Chondrocyte (in vitro differentiated cells): Measurements from ENCODE around the gene PAX2. TPM values are rescaled to one million over a fixed set of nuclear protein-coding genes. Genes with fewer than 3 reads are reported as not detected.

Experiments used
- DNase-seq: peaks from one replicate; pipeline ENCODE4 v3.0.0; 2021; ENCODE audit warnings: mixed read lengths, low spot score
- H3K27ac Mint-ChIP-seq: one replicate; pipeline ENCODE4 v1.8.0; 2021; ENCODE audit warnings: mild to moderate bottlenecking, moderate library complexity, mixed read lengths; ENCODE audit not compliant: unreplicated experiment
- H3K27me3 Mint-ChIP-seq: 2 replicates; pipeline ENCODE4 v1.8.0; 2021; ENCODE audit warnings: low read depth, mixed read lengths
- H3K36me3 Mint-ChIP-seq: 2 replicates; pipeline ENCODE4 v1.8.0; 2021; ENCODE audit warnings: low read depth, mixed read lengths
- H3K4me1 Mint-ChIP-seq: 2 replicates; pipeline ENCODE4 v1.8.0; 2021; ENCODE audit warnings: low read depth, mild to moderate bottlenecking, mixed read lengths
- H3K4me3 Mint-ChIP-seq: one replicate; pipeline ENCODE4 v1.8.0; 2021; ENCODE audit warnings: mild to moderate bottlenecking, moderate library complexity, mixed read lengths; ENCODE audit not compliant: unreplicated experiment
- H3K9me3 Mint-ChIP-seq: 2 replicates; pipeline ENCODE4 v1.8.0; 2021; ENCODE audit warnings: low read depth, mixed read lengths
- total RNA-seq: library from RNA; stranded (reverse); gene quantifications from 3 replicates; pipeline ENCODE4 v1.2.1, GENCODE V29; 2021
- TF ChIP-seq, protein P1 (sequence below): fragments of 200-600 bp; sonication (generic); IDR thresholded peaks from 2 replicates; pipeline ENCODE4 v1.5.0; 2021; ENCODE audit warnings: antibody characterized with exemption, mild to moderate bottlenecking, moderate library complexity

PAX2 gene
- total RNA-seq, 1 donor from 2014 or later, result 0.62 TPM

DNA sequence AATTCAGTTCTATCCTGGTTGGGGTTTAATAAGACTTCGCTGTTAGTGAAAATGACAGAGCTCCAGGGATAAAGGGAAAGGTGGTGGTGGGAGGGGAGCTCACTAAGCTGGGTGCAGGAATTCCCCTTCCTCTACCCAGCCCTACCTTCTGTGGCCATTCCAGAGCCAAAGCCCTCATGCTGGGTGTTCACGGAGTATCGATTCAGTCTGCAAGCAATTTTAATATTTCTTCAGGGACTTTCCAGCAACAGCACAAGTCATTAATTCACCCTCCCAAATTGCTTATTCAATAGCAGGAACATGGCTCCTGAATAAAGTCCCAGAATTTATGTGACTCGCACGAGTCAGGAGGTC, 22.0 kb downstream of the PAX2 start:
- Mint-ChIP-seq H3K9me3 (no peaks in the 10 kb centered on the region), H3K27ac (no peak overlapping the region), H3K4me1 (no peaks in the 10 kb centered on the region), H3K36me3 (no peaks in the 10 kb centered on the region), H3K4me3 (no peak overlapping the region), H3K27me3 (peaks cover 61% of the 10 kb centered on the region)
- TF ChIP-seq, protein P1, sequence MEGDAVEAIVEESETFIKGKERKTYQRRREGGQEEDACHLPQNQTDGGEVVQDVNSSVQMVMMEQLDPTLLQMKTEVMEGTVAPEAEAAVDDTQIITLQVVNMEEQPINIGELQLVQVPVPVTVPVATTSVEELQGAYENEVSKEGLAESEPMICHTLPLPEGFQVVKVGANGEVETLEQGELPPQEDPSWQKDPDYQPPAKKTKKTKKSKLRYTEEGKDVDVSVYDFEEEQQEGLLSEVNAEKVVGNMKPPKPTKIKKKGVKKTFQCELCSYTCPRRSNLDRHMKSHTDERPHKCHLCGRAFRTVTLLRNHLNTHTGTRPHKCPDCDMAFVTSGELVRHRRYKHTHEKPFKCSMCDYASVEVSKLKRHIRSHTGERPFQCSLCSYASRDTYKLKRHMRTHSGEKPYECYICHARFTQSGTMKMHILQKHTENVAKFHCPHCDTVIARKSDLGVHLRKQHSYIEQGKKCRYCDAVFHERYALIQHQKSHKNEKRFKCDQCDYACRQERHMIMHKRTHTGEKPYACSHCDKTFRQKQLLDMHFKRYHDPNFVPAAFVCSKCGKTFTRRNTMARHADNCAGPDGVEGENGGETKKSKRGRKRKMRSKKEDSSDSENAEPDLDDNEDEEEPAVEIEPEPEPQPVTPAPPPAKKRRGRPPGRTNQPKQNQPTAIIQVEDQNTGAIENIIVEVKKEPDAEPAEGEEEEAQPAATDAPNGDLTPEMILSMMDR, result no peak
- DNase-seq, result no peak

DNA sequence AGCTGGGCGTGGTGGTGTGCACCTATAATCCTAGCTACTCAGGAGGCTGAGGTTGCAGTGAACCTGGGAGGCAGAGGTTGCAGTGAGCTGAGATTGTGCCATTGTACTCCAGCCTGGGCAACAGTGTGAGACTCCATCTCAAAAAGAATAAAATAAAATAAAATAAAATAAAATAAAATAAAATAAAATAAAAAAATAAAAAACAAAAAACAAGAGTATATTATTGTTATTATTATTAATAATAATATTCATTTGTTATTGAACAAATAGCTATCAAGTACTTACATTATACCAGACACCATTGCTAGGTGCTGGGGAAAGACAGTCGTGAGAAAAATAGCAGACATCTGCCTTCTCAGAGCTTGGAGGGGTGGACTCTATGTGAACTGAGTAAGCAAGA, 24.1 kb downstream of the PAX2 start:
- no peaks in the 10 kb centered on the region for H3K4me1 Mint-ChIP-seq
- H3K27me3 Mint-ChIP-seq, result peaks cover 67% of the 10 kb centered on the region
- H3K27ac Mint-ChIP-seq, result no peak overlapping the region
- no peak for DNase-seq
- TF ChIP-seq, protein P1, result no peak
- no peak overlapping the region for H3K4me3 Mint-ChIP-seq
- H3K36me3 Mint-ChIP-seq, result no peaks in the 10 kb centered on the region
- H3K9me3 Mint-ChIP-seq, result no peaks in the 10 kb centered on the region

DNA sequence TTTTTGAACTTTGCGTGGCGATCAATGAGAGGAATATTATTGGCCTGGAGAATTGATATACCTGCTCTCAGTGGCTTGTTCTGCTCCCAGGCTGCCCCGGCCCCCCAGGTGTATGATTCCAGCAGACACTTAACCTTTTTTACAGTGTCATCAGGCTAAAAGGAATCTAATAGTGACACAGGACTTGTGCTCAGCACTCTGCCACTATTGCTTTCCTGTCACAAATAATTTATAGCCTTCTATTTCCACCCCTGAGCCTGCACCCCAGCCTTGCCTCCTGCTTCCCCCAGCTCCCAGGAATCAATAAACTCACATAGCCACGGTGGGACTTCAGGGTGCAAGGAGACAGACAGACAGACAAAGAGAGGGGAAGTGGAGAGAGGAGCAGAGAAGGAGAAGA, 28.3 kb downstream of the PAX2 start:
- no peaks in the 10 kb centered on the region for H3K36me3 Mint-ChIP-seq
- peaks cover 63% of the 10 kb centered on the region for H3K27me3 Mint-ChIP-seq
- H3K9me3 Mint-ChIP-seq, result no peaks in the 10 kb centered on the region
- H3K4me1 Mint-ChIP-seq, result no peaks in the 10 kb centered on the region
- no peak overlapping the region for H3K4me3 Mint-ChIP-seq
- TF ChIP-seq, protein P1, result no peak
- no peak overlapping the region for H3K27ac Mint-ChIP-seq
- peak; percentile 22 for DNase-seq

DNA sequence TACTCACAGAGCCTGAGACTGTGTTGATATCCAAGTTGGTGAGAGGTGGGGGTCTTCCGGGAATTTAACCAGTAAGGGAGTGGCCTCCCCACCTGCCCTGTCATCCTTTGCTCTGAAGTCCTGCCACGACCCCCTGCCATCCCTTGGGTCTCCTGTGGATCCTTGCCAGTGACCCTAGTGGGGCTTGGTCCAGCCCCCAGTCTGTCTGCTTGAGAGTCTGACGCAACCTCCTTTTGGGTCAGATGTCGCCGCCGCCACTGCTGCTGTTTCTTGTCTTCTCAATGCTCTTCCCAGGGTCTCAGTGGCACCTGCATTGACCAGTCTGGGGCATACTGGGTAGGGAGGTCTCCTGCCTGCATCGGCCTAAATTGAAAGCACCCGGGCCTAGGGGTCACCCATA, 28.8 kb downstream of the PAX2 start:
- H3K9me3 Mint-ChIP-seq, result no peaks in the 10 kb centered on the region
- no peak overlapping the region for H3K27ac Mint-ChIP-seq
- H3K4me1 Mint-ChIP-seq, result no peaks in the 10 kb centered on the region

DNA sequence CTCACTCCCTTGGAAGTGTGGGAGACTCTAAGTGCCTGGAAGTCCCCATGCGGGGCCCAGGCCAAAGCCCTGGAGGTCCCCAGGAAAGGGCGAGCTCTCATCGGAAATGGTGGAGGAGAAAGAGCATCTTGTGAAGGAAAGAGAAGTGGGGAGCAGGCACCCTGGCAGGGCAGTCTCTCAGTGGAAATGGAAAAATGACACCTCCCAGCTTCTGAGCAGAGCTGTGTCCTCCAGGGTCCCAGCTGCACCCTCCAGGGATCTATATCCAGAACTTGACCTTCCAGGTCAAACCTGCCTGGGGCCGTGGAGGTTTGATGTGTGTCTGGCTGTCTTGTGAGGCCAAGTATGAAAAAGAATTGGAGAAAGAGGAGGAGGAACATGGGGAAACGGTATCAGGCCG, 29.5 kb downstream of the PAX2 start:
- TF ChIP-seq, protein P1, result no peak
- peaks cover 3% of the 10 kb centered on the region for H3K9me3 Mint-ChIP-seq
- H3K36me3 Mint-ChIP-seq, result peaks cover 5% of the 10 kb centered on the region
- H3K27me3 Mint-ChIP-seq, result peaks cover 72% of the 10 kb centered on the region
- no peak overlapping the region for H3K4me3 Mint-ChIP-seq
- no peak overlapping the region for H3K27ac Mint-ChIP-seq
- no peaks in the 10 kb centered on the region for H3K4me1 Mint-ChIP-seq
- peak; percentile 47 for DNase-seq

More for the DNA sequence above, 28.8 kb downstream of the PAX2 start:
- peak; percentile 82 for DNase-seq
- peaks cover 2% of the 10 kb centered on the region for H3K36me3 Mint-ChIP-seq
- TF ChIP-seq, protein P1, result no peak
- peaks cover 69% of the 10 kb centered on the region for H3K27me3 Mint-ChIP-seq
- H3K4me3 Mint-ChIP-seq, result no peak overlapping the region
